Measurements from ENCODE around the gene RGS7.
"Not testable (repeated sequence)": the region's sequence is repeated elsewhere in the genome, so short reads cannot be mapped to it uniquely, and the experiment has no call there.

The RGS7 gene

GRCh38 chr1:241271427-241271826 is 85.6 kb downstream of the RGS7 start:
- DNase-seq (ENCODE audit: low read depth in 2 of 2) = no peak

DNA sequence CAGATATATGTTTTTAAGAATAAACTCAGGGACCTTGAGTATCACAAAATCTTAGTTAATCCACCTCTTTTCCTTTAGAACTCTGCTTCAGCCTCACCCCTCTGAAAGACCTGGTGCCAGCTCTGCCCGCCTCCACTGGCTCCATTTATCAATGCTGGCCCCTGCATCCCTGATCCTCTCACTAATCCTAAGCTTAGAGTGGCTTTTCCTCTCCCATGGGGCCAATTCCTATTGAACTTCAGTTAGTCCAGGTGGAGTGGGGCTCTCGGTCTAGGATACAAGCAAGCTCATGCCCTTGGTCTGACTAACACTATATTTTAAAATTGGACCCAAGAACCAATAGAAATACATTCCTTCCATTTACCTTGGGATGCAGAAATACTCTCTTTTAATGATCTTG is 87.0 kb downstream of the RGS7 start:
- DNase-seq (ENCODE audit: low read depth in 2 of 2) = no peak

GRCh38 chr1:241269116-241269515 is 87.9 kb downstream of the RGS7 start:
- DNase-seq (ENCODE audit: low read depth in 2 of 2) = no peak

DNA sequence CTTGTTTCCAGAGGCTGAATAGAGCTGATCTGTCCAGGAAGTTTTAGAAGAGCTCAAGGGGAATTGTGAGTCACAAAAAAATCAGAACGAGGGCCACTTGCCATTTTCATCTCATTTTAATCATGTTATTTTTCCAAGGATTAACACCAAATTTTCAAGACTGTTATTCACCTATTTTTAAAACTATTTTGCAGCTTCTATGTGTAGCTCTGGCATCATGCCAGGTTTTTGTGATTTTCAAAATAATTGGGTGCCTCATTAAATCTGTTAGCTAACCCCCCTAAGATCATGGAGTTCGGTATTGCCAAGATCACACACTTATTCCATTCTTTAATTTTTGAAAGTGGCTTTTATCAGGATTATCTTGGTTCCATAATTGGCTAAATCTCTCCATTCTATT is 90.9 kb downstream of the RGS7 start:
- no peak for DNase-seq (ENCODE audit: low read depth in 2 of 2)

DNA sequence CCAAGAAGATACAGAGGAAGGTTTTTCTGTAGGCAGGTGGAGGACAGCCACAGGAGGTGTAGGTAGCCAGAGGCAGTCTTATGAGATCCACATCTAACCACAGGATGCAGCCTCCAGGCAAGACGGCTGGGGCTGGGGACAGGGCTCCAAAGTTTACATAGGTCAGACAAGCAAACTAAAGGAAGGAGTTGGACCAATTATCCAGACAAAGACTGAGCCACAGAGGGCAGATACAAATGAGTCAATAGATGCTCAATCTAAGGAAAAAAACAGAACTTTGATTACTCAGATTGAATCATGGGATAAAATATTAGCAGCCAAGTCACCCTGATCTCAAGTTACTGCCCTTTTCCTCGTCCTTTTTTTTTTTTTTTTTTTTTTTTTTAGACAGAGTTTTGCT is 91.6 kb downstream of the RGS7 start:
- DNase-seq (ENCODE audit: low read depth in 2 of 2) = no peak

DNA sequence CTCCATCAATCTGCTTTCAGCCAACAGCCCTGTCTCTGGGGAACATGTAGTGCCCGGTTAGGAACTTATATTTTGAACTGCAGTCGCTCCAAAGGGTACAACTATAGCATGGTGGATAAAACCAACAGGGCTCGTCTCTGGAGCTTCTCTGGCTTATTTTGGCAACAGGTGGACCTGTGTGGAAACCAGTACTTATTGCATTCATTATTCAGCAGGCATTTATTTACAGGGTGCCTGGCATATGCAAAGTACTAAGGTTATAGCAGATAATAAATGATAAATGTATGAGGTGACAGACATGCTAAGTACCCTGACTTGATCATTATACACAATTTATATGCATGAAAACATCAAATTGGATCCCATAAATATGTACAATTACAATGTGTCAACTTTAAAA is 93.7 kb downstream of the RGS7 start:
- no peak for DNase-seq (ENCODE audit: low read depth in 2 of 2)

GRCh38 chr1:241253471-241253870 is 103.5 kb downstream of the RGS7 start:
- no peak for DNase-seq (ENCODE audit: low read depth in 2 of 2)

- DNase-seq (ENCODE audit: low read depth in 2 of 2) = no peak
Measured at GRCh38 chr1:241250465-241250864, 106.5 kb downstream of the RGS7 start.

GRCh38 chr1:241240069-241240468 is 116.9 kb downstream of the RGS7 start:
- DNase-seq (ENCODE audit: low read depth in 2 of 2) = no peak

GRCh38 chr1:241237873-241238272 is 119.1 kb downstream of the RGS7 start:
- DNase-seq (ENCODE audit: low read depth in 2 of 2) = no peak

GRCh38 chr1:241235256-241235897 is 121.6 kb downstream of the RGS7 start:
- DNase-seq (ENCODE audit: low read depth in 2 of 2) = no peak

- no peak for DNase-seq (ENCODE audit: low read depth in 2 of 2)
Measured at GRCh38 chr1:241229711-241230110, 127.3 kb downstream of the RGS7 start.

DNA sequence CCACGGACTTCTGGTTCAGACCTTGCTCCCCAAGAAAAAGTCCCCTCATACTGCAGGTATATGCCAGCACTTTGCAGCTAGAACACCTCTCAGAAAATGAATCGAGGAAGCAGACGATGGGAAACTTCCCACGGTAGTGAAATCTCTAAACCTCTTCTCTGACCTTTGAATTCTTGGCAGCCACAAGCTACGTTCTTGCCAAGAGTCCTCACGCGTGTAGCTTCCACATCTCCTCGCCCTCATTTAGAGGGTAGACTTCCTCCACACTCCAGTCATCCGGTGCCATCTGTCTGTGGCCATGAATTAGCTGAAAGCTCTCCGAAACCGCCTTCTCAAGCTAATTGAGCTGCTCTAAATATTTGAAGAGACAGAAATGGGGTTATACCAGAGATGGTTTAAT is 127.8 kb downstream of the RGS7 start:
- no peak for DNase-seq (ENCODE audit: low read depth in 2 of 2)

DNA sequence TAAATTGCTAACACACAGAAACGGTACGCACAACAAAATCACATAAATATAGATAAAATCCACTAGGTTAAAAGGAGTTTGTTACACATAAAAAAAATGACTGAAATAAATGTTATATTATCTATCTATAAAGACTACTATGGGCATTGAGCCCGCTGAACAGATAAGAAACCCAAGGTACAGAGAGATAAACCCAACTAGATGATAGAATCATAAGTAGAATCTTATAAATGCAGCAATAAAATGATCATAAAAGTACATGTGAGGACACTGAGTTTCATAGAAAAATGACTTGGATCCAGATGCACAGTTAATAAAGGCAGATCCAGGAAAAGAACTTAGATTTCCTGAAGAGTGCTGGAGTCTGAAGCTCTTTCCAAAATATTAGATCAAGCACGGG is 128.7 kb downstream of the RGS7 start:
- no peak for DNase-seq (ENCODE audit: low read depth in 2 of 2)

DNA sequence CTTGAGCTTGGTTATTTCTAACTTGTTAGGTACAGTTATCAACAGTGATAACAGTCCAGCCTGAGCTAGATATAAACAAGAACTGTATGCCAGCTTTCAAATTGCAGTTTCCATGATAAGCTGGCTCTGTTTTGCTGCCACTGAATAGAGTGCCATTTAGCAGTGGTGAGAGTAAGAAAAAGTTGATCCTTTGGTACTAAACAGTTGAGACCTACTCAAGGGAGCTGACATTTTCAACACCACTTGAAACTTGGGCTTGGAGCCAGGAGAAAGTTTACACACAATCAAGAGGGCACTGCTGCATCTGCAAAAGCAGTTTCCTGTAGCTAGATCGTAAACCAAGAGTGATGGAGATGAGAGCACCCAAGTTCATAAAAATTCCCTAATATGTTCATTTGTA is 131.3 kb downstream of the RGS7 start:
- no peak for DNase-seq (ENCODE audit: low read depth in 2 of 2)

DNA sequence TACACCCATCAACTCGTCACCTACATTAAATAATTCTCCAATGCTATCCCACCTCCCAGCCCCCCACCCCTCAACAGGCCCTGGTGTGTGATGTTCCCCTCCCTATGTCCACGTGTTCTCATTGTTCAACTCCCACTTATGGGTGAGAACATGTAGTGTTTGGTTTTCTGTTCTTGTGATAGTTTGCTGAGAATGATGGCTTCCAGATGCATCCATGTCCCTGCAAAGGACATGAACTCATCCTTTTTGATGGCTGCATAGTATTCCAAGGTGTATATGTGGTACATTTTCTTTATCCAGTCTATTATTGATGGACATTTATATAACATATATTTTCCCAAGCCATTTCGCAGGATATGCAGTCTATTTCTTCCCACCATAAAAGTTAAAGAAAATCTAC is 132.8 kb downstream of the RGS7 start:
- DNase-seq (ENCODE audit: low read depth in 2 of 2) = not testable (repeated sequence)

DNA sequence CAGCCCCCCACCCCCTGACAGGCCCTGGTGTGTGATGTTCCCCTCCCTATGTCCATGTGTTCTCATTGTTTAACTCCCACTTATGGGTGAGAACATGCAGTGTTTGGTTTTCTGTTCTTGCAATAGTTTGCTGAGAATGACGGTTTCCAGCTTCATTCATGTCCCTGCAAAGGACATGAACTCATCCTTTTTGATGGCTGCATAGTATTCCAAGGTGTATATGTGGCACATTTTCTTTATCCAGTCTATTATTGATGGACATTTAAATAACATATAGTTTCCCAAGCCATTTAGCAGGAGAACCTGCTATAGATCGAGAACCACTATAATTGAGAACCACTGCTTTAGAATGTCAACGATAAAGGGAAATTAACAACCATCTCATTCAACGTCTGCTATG is 134.2 kb downstream of the RGS7 start:
- DNase-seq (ENCODE audit: low read depth in 2 of 2) = not testable (repeated sequence)

DNA sequence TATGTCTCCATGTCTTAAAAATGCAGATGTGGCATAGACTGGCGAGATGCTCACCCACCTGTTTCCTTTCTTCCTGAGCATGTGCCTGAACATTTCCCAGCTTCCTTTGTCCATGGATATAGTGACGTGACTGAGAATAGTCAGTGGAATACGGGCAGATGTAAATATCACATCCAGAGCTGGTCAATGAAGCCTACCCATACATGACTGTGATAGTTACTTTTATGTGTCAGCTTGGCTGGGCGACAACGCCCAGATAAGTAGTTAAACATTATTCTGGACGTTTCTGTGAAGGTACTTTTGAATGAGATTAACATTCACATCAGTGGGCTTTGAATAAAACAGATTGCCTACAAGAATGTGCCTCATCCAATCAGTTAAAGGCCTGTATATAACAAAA is 135.7 kb downstream of the RGS7 start:
- no peak for DNase-seq (ENCODE audit: low read depth in 2 of 2)

- not testable (repeated sequence) for DNase-seq (ENCODE audit: low read depth in 2 of 2)
Measured at GRCh38 chr1:241220913-241221312, 136.1 kb downstream of the RGS7 start.

DNA sequence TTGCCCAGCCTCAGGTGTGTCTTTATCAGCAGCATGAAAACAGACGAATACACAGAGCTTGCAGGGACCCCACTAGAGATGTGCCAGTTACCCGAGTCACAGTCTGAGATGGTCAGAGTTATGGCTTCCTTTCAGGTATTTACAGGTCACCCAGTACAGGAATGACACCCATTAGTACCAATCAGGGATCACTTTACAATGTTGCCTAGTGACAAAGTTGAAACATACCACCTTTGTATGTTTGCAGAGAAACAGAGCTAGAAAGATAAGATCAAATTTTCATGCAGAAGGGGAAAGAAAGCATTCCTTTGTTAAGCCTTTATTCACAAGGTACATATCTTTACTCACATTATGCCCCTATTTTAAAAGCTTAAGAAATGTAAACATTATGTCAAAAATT is 137.6 kb downstream of the RGS7 start:
- no peak for DNase-seq (ENCODE audit: low read depth in 2 of 2)

- no peak for DNase-seq (ENCODE audit: low read depth in 2 of 2)
Measured at GRCh38 chr1:241217516-241217915, 139.5 kb downstream of the RGS7 start.

GRCh38 chr1:241215683-241216082 is 141.3 kb downstream of the RGS7 start:
- DNase-seq (ENCODE audit: low read depth in 2 of 2) = no peak

- no peak for DNase-seq (ENCODE audit: low read depth in 2 of 2)
Measured at GRCh38 chr1:241215203-241215602, 141.8 kb downstream of the RGS7 start.

DNA sequence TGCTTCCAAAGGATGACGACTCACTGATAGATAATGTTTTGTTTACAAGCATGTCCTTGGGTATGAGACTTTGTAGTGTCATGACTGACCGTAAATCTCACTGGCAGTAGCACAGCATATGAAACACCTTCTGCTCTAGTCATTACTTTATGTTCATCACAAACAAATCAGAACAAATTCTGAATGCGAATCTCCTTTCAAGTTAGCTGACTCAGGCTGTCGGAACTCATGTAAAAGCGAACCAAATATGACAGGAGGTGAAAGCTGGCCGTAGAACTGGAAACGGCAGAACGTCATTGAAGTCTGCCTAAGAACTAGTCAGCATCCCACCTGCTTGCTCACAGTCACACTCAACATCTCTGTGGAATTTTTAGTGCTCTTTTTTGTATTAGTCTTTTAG is 143.9 kb downstream of the RGS7 start:
- DNase-seq (ENCODE audit: low read depth in 2 of 2) = no peak
